ENCODE data around the gene SLC24A3. TPM values are rescaled to one million over a fixed set of nuclear protein-coding genes. Genes with fewer than 3 reads are reported as not detected.

Gene SLC24A3
- total RNA-seq, 1 donor from 2014 or later = 13.1 TPM

DNA sequence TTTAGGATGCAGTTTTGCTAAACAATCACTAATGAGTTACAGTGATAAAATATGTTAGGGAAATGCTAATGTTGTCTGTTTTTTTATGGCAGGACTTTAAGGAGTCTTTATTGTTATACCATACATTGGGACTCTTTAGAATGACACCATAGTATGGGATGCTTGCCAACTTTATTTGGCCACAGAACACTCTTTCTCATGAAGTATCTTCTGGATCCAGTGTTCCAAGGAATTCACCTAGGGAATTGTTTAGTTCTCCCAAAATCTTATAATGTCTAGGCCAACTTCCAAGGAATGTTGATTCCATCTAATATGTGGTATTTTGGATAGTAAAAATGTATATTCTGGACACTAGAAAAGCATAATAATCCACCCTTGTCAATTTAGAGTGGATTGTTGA lies 548.9 kb downstream of the SLC24A3 start:
- ATAC-seq (no peak), DNase-seq (no peak)
- no peak overlapping the region for H3K27ac ChIP-seq
- no peak overlapping the region for H3K4me3 ChIP-seq
- intact Hi-C loops (cut with DNase I) = no loop called here
- H3K27me3 ChIP-seq = no peaks in the 10 kb centered on the region
- no peaks in the 10 kb centered on the region for H3K36me3 ChIP-seq
- H3K9me3 ChIP-seq = no peaks in the 10 kb centered on the region
- H3K4me1 ChIP-seq = peaks cover 36% of the 10 kb centered on the region
- TF ChIP-seq, protein P1, sequence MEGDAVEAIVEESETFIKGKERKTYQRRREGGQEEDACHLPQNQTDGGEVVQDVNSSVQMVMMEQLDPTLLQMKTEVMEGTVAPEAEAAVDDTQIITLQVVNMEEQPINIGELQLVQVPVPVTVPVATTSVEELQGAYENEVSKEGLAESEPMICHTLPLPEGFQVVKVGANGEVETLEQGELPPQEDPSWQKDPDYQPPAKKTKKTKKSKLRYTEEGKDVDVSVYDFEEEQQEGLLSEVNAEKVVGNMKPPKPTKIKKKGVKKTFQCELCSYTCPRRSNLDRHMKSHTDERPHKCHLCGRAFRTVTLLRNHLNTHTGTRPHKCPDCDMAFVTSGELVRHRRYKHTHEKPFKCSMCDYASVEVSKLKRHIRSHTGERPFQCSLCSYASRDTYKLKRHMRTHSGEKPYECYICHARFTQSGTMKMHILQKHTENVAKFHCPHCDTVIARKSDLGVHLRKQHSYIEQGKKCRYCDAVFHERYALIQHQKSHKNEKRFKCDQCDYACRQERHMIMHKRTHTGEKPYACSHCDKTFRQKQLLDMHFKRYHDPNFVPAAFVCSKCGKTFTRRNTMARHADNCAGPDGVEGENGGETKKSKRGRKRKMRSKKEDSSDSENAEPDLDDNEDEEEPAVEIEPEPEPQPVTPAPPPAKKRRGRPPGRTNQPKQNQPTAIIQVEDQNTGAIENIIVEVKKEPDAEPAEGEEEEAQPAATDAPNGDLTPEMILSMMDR (IDR thresholded peaks at IDR 0.05) = no peak

DNA sequence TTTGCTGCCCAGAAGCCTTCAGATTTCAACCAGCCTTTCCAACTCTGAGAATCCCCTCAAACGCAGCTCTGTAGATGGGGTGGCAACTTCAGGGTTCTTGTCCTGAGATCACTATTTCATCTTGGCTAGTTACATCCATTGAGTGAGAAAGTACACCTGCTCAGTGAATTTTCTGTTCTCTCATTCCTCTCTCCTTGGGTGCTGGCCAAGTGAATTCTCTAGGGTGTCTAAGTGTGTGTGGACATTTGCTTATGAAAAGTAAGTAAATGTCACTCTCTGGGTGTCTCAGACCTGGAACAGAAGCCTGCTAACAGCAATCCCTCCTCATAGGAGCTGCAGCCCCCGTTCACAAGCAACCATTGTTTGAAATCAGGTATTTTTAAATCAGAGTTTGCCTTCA lies 549.4 kb downstream of the SLC24A3 start:
- Histone ChIP-seq H3K9me3 (no peaks in the 10 kb centered on the region), H3K27me3 (no peaks in the 10 kb centered on the region), H3K27ac (no peak overlapping the region), H3K4me1 (peaks cover 32% of the 10 kb centered on the region), H3K36me3 (no peaks in the 10 kb centered on the region), H3K4me3 (no peak overlapping the region)
- TF ChIP-seq, protein P1 (IDR thresholded peaks at IDR 0.05) = no peak
- ATAC-seq (no peak), DNase-seq (no peak)
- intact Hi-C loops (cut with DNase I) = no loop called here

DNA sequence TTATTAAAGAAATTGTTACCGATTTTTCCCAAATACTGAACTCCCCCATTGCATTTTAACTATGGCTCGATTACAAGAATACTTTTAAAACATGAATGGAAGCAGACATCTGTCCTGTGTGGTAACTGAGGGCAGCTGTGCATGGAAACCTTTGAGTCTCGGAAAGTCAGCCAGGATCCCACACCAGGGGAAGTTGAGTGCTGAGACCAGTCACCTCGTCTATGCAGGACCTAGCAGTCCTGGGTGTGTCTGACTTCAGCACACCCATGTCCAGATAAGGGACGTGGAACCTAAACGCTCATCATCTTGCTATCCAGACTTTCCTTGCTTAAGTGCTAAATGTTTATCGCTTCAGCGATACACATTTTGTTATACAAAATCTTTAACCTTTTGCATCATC lies 551.8 kb downstream of the SLC24A3 start:
- TF ChIP-seq, protein P1 (IDR thresholded peaks at IDR 0.05) = no peak
- no peak overlapping the region for H3K4me3 ChIP-seq
- ATAC-seq (no peak), DNase-seq (no peak)
- H3K9me3 ChIP-seq = no peaks in the 10 kb centered on the region
- H3K27me3 ChIP-seq = no peaks in the 10 kb centered on the region
- intact Hi-C loops (cut with DNase I) = no loop called here
- peaks cover 30% of the 10 kb centered on the region for H3K4me1 ChIP-seq
- H3K36me3 ChIP-seq = no peaks in the 10 kb centered on the region
- H3K27ac ChIP-seq = no peak overlapping the region

DNA sequence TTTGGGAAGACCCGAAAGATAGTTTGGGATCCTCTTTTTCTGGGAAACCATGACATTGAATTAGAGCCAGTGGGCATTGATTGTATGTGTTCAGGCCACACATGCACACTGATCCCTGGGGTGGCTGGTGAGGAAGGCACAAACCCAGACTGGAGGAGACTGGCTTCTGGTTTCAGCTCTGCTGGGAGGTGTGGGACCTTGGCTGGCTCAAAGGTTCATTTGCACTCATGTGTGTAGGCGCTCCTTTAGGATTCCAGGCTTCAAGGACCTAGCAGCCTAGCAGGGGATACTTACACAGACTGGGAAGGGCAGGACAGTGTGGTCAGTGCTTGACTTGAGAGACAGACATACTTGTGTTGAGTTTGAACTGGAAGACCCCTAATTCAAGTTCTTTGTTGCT lies 552.8 kb downstream of the SLC24A3 start:
- H3K4me1 ChIP-seq = peaks cover 20% of the 10 kb centered on the region
- no peak overlapping the region for H3K4me3 ChIP-seq
- DNase-seq = no peak
- no peaks in the 10 kb centered on the region for H3K27me3 ChIP-seq
- no peaks in the 10 kb centered on the region for H3K9me3 ChIP-seq
- intact Hi-C loops (cut with DNase I) = no loop called here
- TF ChIP-seq, protein P1 (IDR thresholded peaks at IDR 0.05) = no peak
- no peaks in the 10 kb centered on the region for H3K36me3 ChIP-seq
- H3K27ac ChIP-seq = no peak overlapping the region
- ATAC-seq = no peak

DNA sequence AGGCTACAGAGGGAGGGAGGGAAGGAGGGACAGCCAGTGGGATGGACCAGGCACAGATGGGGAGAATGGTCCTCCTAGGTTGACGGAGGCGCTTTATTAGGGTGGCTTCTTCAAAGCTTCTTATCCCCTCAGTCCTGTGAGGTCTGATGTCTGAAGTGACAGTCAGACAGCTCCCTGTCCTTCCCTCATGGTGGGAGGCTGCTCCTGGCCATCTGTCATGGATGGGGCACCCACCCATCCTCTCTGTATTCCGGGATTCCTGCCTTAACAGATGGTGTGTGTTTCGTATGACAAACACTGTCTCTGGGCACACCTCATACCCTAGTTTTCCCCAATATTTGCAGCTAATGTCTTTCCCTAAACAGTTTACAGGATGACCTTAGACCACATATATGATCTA lies 553.5 kb downstream of the SLC24A3 start:
- Histone ChIP-seq H3K27ac (no peak overlapping the region), H3K9me3 (no peaks in the 10 kb centered on the region), H3K4me3 (no peak overlapping the region), H3K36me3 (no peaks in the 10 kb centered on the region), H3K27me3 (no peaks in the 10 kb centered on the region), H3K4me1 (peaks cover 14% of the 10 kb centered on the region)
- TF ChIP-seq, protein P1 (IDR thresholded peaks at IDR 0.05) = no peak
- no peak for ATAC-seq
- DNase-seq = no peak
- intact Hi-C loops (cut with DNase I) = no loop called here

DNA sequence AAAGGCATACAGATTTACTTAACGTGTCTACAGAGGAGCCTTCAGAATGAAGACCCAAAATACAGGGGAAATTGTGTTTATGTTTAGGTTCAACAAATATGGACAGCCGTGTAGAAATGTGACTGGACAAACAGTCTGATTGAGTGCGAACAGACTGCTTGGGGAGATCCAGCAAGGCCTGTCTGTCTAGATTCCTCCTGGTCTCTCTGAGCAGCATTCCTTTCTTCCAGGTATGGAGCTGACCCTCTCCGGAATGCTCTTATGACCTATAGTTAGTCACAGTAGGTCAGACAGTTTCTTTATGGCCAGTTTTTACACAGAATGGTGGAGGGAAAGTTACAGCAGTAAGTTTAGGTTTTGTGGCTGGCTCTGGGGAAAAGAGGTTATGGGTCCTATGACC lies 554.6 kb downstream of the SLC24A3 start:
- Histone ChIP-seq H3K4me1 (peaks cover 4% of the 10 kb centered on the region), H3K9me3 (no peaks in the 10 kb centered on the region), H3K4me3 (no peak overlapping the region), H3K27ac (peak overlapping the region; percentile 30), H3K27me3 (no peaks in the 10 kb centered on the region), H3K36me3 (no peaks in the 10 kb centered on the region)
- no peak for DNase-seq
- peak; percentile 83 for ATAC-seq
- TF ChIP-seq, protein P1 (IDR thresholded peaks at IDR 0.05) = no peak
- intact Hi-C loops (cut with DNase I) = no loop called here

All from upper lobe of right lung (tissue), 1 donor.